Measurements from ENCODE around the gene ABCF2. TPM values are rescaled to one million over a fixed set of nuclear protein-coding genes. Genes with fewer than 3 reads are reported as not detected.
A peak's percentile ranks its signal among the peaks of the same experiment; 100 is the strongest.

The ABCF2 gene
- total RNA-seq, 1 experiment from 2014 or later = 73.6 TPM

- DNase-seq (ENCODE audit: extremely low read depth, low read depth) = no peak
These were observed 488 bp downstream of the ABCF2 start for GRCh38 chr7:151226560-151226874.

- DNase-seq (ENCODE audit: extremely low read depth, low read depth) = peak; percentile 28
These were observed 976 bp downstream of the ABCF2 start for GRCh38 chr7:151225948-151226510.

GRCh38 chr7:151223728-151224127 is 3.3 kb downstream of the ABCF2 start:
- DNase-seq (ENCODE audit: extremely low read depth, low read depth) = no peak

- no peak for DNase-seq (ENCODE audit: extremely low read depth, low read depth)
These were observed 8.8 kb downstream of the ABCF2 start for GRCh38 chr7:151218170-151218569.

GRCh38 chr7:151215396-151215795 is 11.6 kb downstream of the ABCF2 start:
- no peak for DNase-seq (ENCODE audit: extremely low read depth, low read depth)

- no peak for DNase-seq (ENCODE audit: extremely low read depth, low read depth)
These were observed 13.2 kb downstream of the ABCF2 start for GRCh38 chr7:151213826-151214225.

- no peak for DNase-seq (ENCODE audit: extremely low read depth, low read depth)
These were observed 14.4 kb downstream of the ABCF2 start for GRCh38 chr7:151212626-151213025.

GRCh38 chr7:151211155-151211772 is 15.7 kb downstream of the ABCF2 start:
- DNase-seq (ENCODE audit: extremely low read depth, low read depth) = no peak

GRCh38 chr7:151210087-151210854 is 16.7 kb downstream of the ABCF2 start, which contains the start of gene H2BK1:
H2BK1 (minus strand) TSS chr7:151210488; CDS start chr7:151210318, 170 bp downstream.
- no peak for DNase-seq (ENCODE audit: extremely low read depth, low read depth)

- DNase-seq (ENCODE audit: extremely low read depth, low read depth) = no peak
These were observed 17.4 kb downstream of the ABCF2 start for GRCh38 chr7:151209588-151209987.

GRCh38 chr7:151208253-151208862 is 18.6 kb downstream of the ABCF2 start:
- DNase-seq (ENCODE audit: extremely low read depth, low read depth) = no peak

GRCh38 chr7:151207804-151208203 is 19.2 kb downstream of the ABCF2 start:
- DNase-seq (ENCODE audit: extremely low read depth, low read depth) = no peak

GRCh38 chr7:151207315-151207714 is 19.7 kb downstream of the ABCF2 start:
- DNase-seq (ENCODE audit: extremely low read depth, low read depth) = no peak

GRCh38 chr7:151206914-151207313 is 20.1 kb downstream of the ABCF2 start:
- no peak for DNase-seq (ENCODE audit: extremely low read depth, low read depth)

GRCh38 chr7:151205730-151206129 is 21.3 kb downstream of the ABCF2 start:
- DNase-seq (ENCODE audit: extremely low read depth, low read depth) = no peak

GRCh38 chr7:151204383-151205032 is 22.5 kb downstream of the ABCF2 start:
- DNase-seq (ENCODE audit: extremely low read depth, low read depth) = no peak

GRCh38 chr7:151202836-151203235 is 24.2 kb downstream of the ABCF2 start:
- no peak for DNase-seq (ENCODE audit: extremely low read depth, low read depth)

- DNase-seq (ENCODE audit: extremely low read depth, low read depth) = no peak
These were observed 25.3 kb downstream of the ABCF2 start for GRCh38 chr7:151201751-151202150.

- no peak for DNase-seq (ENCODE audit: extremely low read depth, low read depth)
These were observed 25.7 kb downstream of the ABCF2 start for GRCh38 chr7:151201344-151201743.

GRCh38 chr7:151198945-151199848 is 27.8 kb downstream of the ABCF2 start:
- no peak for DNase-seq (ENCODE audit: extremely low read depth, low read depth)

All from NCI-H460 (cell line).